GM20000 (cell line): ENCODE results near the gene COQ8A.
"Not testable (repeated sequence)": the region's sequence is repeated elsewhere in the genome, so short reads cannot be mapped to it uniquely, and the experiment has no call there.

Source experiments
- DNase-seq: peaks from one replicate; pipeline ENCODE4 v3.0.0; 2012; ENCODE audit warnings: low spot score
- CTCF ChIP-seq: IDR thresholded peaks from 2 replicates; pipeline ENCODE4 v1.5.1; 2012; ENCODE audit warnings: mild to moderate bottlenecking, control low read depth; ENCODE audit errors: extremely low read depth, missing control alignments

Gene COQ8A

GRCh38 chr1:226920446-226920894 is 19.6 kb upstream of the COQ8A start:
- no peak for DNase-seq
- no peak for TF ChIP-seq CTCF

GRCh38 chr1:226921504-226921903 is 18.6 kb upstream of the COQ8A start:
- no peak for TF ChIP-seq CTCF
- no peak for DNase-seq

- not testable (repeated sequence) for DNase-seq
Observed at GRCh38 chr1:226929260-226930111, 10.6 kb upstream of the COQ8A start.

- DNase-seq, result no peak
- TF ChIP-seq CTCF, result no peak
Observed at GRCh38 chr1:226934483-226935237, 5.4 kb upstream of the COQ8A start.

GRCh38 chr1:226937940-226938725 is 2.0 kb upstream of the COQ8A start:
- no peak for TF ChIP-seq CTCF
- DNase-seq, result no peak

- no peak for DNase-seq
Observed at GRCh38 chr1:226938903-226939437, 1.1 kb upstream of the COQ8A start.

More at GRCh38 chr1:226938903-226939437, 1.1 kb upstream of the COQ8A start:
- TF ChIP-seq CTCF, result no peak
